Suprapubic skin (tissue), 3 donors: ENCODE results near the gene RALGPS2.

Source experiments
- POLR2A ChIP-seq, 2 donors: fragments of 450-650 bp; IDR thresholded peaks; one replicate each; pipeline ENCODE4 v1.6.1; 2017; ENCODE audit warnings: antibody characterized with exemption in 2 of 2, mild to moderate bottlenecking in 2 of 2, moderate library complexity in 2 of 2
- TF ChIP-seq, protein P1 (sequence below), 2 donors: fragments of 200-600 bp in 1 of 2; fragments of 450-650 bp in 1 of 2; sonication (generic) in 1 of 2; IDR thresholded peaks; one replicate each; pipeline ENCODE4 v1.5.1; 2016 to 2019; ENCODE audit warnings: antibody characterized with exemption in 2 of 2, mild to moderate bottlenecking in 1 of 2, moderate library complexity in 1 of 2

DNA sequence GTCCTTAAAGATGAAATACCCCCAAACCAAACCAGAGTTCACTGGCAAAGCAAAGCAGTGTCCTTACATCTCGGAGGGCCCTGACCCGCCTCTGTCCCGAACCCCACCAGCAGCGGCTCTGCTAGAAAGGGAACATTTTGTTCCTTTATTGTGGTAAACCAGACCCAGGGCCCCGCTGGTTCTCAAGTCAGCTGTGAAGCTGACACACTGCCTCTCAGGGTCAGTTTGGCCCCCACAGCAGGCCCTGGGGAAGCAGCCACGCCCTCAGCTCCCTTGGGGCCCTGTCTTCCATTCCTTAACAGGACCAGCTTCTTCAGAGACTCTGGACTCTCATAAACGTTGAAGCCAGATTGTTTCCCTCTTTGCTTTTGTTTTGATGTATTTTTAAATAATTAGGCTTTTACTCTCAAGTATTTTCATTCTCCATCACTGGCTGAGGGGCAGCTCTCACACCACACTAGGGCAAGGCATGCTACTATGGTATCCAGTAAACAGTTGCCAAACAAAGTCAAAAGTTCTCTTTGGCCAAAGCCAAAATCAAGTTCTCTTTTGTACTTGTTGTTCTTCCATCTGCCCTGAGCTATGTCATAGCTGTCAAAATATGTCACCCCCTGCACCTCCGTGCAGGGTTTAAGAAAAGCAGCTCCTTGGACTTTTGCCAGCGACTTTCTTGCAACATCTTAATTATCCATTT, 207.0 kb downstream of the RALGPS2 start:
- TF ChIP-seq, protein P1, sequence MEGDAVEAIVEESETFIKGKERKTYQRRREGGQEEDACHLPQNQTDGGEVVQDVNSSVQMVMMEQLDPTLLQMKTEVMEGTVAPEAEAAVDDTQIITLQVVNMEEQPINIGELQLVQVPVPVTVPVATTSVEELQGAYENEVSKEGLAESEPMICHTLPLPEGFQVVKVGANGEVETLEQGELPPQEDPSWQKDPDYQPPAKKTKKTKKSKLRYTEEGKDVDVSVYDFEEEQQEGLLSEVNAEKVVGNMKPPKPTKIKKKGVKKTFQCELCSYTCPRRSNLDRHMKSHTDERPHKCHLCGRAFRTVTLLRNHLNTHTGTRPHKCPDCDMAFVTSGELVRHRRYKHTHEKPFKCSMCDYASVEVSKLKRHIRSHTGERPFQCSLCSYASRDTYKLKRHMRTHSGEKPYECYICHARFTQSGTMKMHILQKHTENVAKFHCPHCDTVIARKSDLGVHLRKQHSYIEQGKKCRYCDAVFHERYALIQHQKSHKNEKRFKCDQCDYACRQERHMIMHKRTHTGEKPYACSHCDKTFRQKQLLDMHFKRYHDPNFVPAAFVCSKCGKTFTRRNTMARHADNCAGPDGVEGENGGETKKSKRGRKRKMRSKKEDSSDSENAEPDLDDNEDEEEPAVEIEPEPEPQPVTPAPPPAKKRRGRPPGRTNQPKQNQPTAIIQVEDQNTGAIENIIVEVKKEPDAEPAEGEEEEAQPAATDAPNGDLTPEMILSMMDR (IDR thresholded peaks at IDR 0.05), result no peak
- TF ChIP-seq POLR2A (IDR thresholded peaks at IDR 0.05), result no peak
